Fibroblast of lung (primary cell): Measurements from ENCODE around the gene LRRC3C. TPM values are rescaled to one million over a fixed set of nuclear protein-coding genes. Genes with fewer than 3 reads are reported as not detected.

Experiments used
- DNase-seq, 2 donors: peaks; one replicate each; pipeline versions ENCODE4 v3.0.0 to v3.0.0-alpha.2; 2010; ENCODE audit warnings: low read depth in 2 of 2
- H2AFZ ChIP-seq: 2 replicates; pipeline ENCODE4 v1.5.1; 2012; ENCODE audit warnings: low read length, control low read depth, inconsistent platforms
- H3K27ac ChIP-seq: 2 replicates; pipeline ENCODE4 v1.5.1; 2011; ENCODE audit warnings: low read length, control low read depth; ENCODE audit not compliant: insufficient read depth
- H3K27me3 ChIP-seq: 2 replicates; pipeline ENCODE4 v1.5.1; 2011; ENCODE audit warnings: mild to moderate bottlenecking, low read length; ENCODE audit not compliant: control insufficient read depth, insufficient read depth
- H3K36me3 ChIP-seq: 2 replicates; pipeline ENCODE4 v1.5.1; 2011; ENCODE audit warnings: low read length; ENCODE audit not compliant: control insufficient read depth, insufficient read depth
- H3K4me1 ChIP-seq: 2 replicates; pipeline ENCODE4 v1.5.1; 2011; ENCODE audit warnings: low read length; ENCODE audit not compliant: control insufficient read depth, insufficient read depth; ENCODE audit errors: extremely low read depth
- H3K4me2 ChIP-seq: 2 replicates; pipeline ENCODE4 v1.5.1; 2011; ENCODE audit warnings: low read length, control low read depth; ENCODE audit not compliant: insufficient read depth; ENCODE audit errors: extremely low read depth
- H3K4me3 ChIP-seq, 4 experiments: fragments of 200-600 bp in 1 of 4; sonication (generic) in 1 of 4; replicated peaks in 1 of 4; 2 replicates each; pipeline ENCODE4 v1.5.1; 2011 to 2016; ENCODE audit warnings: low read length in 4 of 4, low read depth in 3 of 4, mild to moderate bottlenecking in 3 of 4, control low read depth in 2 of 4, inconsistent platforms in 1 of 4, mixed read lengths in 1 of 4; ENCODE audit not compliant: insufficient read depth in 1 of 4; ENCODE audit errors: control extremely low read depth in 1 of 4
- H3K79me2 ChIP-seq: 2 replicates; pipeline ENCODE4 v1.5.1; 2012; ENCODE audit warnings: mild to moderate bottlenecking, low read length, inconsistent platforms; ENCODE audit not compliant: control insufficient read depth, insufficient read depth
- H3K9ac ChIP-seq: 2 replicates; pipeline ENCODE4 v1.5.1; 2011; ENCODE audit warnings: mild to moderate bottlenecking, low read length, control low read depth; ENCODE audit not compliant: insufficient read depth
- H3K9me3 ChIP-seq: 2 replicates; pipeline ENCODE4 v1.5.1; 2012; ENCODE audit warnings: low read depth, low read length; ENCODE audit not compliant: control insufficient read depth, insufficient read depth
- H4K20me1 ChIP-seq: 2 replicates; pipeline ENCODE4 v1.5.1; 2011; ENCODE audit warnings: low read length; ENCODE audit not compliant: control insufficient read depth, insufficient read depth; ENCODE audit errors: extremely low read depth
- EZH2 ChIP-seq: IDR thresholded peaks from 2 replicates; pipeline ENCODE4 v1.5.1; 2012; ENCODE audit warnings: low read length, control low read depth, mild to moderate bottlenecking; ENCODE audit errors: missing control alignments
- polyA plus RNA-seq, 2 donors: library from polyadenylated mRNA; depleted of rRNA in 1 of 2; stranded (reverse) in 1 of 2; unstranded in 1 of 2; fragments of >200 nt; gene quantifications; 2 replicates each; pipeline ENCODE4 v1.2.1, GENCODE V29; 2011 to 2012; ENCODE audit warnings: missing spikeins in 1 of 2
- total RNA-seq: library from RNA; depleted of rRNA; stranded (reverse); fragments of >200 nt; gene quantifications from 2 replicates; pipeline ENCODE4 v1.2.1, GENCODE V29; 2014
- TF ChIP-seq, protein P1 (sequence below), 2 donors: IDR thresholded peaks in 1 of 2; conservative IDR thresholded peaks in 1 of 2; 1 replicate in 1 of 2; 2 replicates in 1 of 2; pipeline ENCODE4 v1.5.1; 2011 to 2012; ENCODE audit warnings: low read length in 2 of 2, control low read depth in 1 of 2, inconsistent platforms in 1 of 2, low read depth in 1 of 2, mild to moderate bottlenecking in 1 of 2

Gene LRRC3C
- total and polyA plus RNA-seq, 2 donors (not counting 1 experiment from before 2014, with no cell fraction given) = not detected

GRCh38 chr17:39889200-39889599, 38.3 kb upstream of the LRRC3C start:
- no peaks in the 10 kb centered on the region for H4K20me1 ChIP-seq

GRCh38 chr17:39894681-39895376, 32.7 kb upstream of the LRRC3C start:
- DNase-seq = no peak
- Histone ChIP-seq H3K36me3 (no peaks in the 10 kb centered on the region), H2AFZ (no peak overlapping the region), H3K4me3 (no peak overlapping the region), H3K27ac (no peak overlapping the region), H3K4me1 (no peaks in the 10 kb centered on the region), H3K9me3 (no peaks in the 10 kb centered on the region), H3K27me3 (peaks cover 11% of the 10 kb centered on the region), H3K4me2 (no peak overlapping the region), H4K20me1 (no peaks in the 10 kb centered on the region), H3K9ac (no peak overlapping the region), H3K79me2 (no peaks in the 10 kb centered on the region)
- TF ChIP-seq EZH2 = no peak
- TF ChIP-seq, protein P1, sequence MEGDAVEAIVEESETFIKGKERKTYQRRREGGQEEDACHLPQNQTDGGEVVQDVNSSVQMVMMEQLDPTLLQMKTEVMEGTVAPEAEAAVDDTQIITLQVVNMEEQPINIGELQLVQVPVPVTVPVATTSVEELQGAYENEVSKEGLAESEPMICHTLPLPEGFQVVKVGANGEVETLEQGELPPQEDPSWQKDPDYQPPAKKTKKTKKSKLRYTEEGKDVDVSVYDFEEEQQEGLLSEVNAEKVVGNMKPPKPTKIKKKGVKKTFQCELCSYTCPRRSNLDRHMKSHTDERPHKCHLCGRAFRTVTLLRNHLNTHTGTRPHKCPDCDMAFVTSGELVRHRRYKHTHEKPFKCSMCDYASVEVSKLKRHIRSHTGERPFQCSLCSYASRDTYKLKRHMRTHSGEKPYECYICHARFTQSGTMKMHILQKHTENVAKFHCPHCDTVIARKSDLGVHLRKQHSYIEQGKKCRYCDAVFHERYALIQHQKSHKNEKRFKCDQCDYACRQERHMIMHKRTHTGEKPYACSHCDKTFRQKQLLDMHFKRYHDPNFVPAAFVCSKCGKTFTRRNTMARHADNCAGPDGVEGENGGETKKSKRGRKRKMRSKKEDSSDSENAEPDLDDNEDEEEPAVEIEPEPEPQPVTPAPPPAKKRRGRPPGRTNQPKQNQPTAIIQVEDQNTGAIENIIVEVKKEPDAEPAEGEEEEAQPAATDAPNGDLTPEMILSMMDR (conservative IDR thresholded peaks at IDR 0.05 in 1 of 2, IDR thresholded peaks at IDR 0.05 in 1 of 2; ENCODE audit: low read depth in 1 of 2, low read length in 2 of 2) = no peak

More at GRCh38 chr17:39889200-39889599, 38.3 kb upstream of the LRRC3C start:
- TF ChIP-seq, protein P1 (conservative IDR thresholded peaks at IDR 0.05 in 1 of 2, IDR thresholded peaks at IDR 0.05 in 1 of 2; ENCODE audit: low read depth in 1 of 2, low read length in 2 of 2) = no peak
- TF ChIP-seq EZH2 = no peak
- Histone ChIP-seq H3K79me2 (no peaks in the 10 kb centered on the region), H3K36me3 (no peaks in the 10 kb centered on the region), H3K9me3 (no peaks in the 10 kb centered on the region), H3K4me1 (no peaks in the 10 kb centered on the region), H3K4me2 (no peak overlapping the region), H3K9ac (no peak overlapping the region), H3K4me3 (no peak overlapping the region), H2AFZ (no peak overlapping the region), H3K27ac (no peak overlapping the region), H3K27me3 (peaks cover 12% of the 10 kb centered on the region)
- DNase-seq = no peak

DNA sequence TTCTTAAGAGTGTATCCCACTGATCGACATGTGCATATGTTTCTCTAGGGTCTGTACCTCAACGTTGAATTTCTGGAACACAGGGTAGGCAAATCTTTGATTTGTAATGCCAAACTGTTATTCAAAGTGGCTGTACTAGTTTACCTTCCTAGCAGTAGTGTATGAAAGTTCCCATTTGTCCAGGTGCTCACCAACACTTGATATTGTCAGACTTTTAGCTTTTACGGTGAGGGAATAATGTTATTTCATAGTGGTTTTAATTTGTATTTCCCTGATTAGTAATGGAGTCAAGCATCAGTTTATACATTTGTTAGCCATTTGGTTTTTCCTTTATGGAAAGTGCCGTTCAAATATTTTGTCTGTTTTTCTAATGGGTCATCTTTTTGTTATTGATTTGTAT, 29.4 kb upstream of the LRRC3C start:
- no peaks in the 10 kb centered on the region for H3K4me1 ChIP-seq
- H3K27me3 ChIP-seq = peaks cover 1% of the 10 kb centered on the region
- no peak overlapping the region for H3K4me2 ChIP-seq
- DNase-seq = no peak
- H3K79me2 ChIP-seq = no peaks in the 10 kb centered on the region
- no peak overlapping the region for H2AFZ ChIP-seq
- no peaks in the 10 kb centered on the region for H3K36me3 ChIP-seq
- TF ChIP-seq, protein P1 (conservative IDR thresholded peaks at IDR 0.05 in 1 of 2, IDR thresholded peaks at IDR 0.05 in 1 of 2; ENCODE audit: low read depth in 1 of 2, low read length in 2 of 2) = no peak
- no peak for TF ChIP-seq EZH2
- H4K20me1 ChIP-seq = no peaks in the 10 kb centered on the region
- H3K9ac ChIP-seq = no peak overlapping the region
- no peak overlapping the region for H3K4me3 ChIP-seq
- H3K27ac ChIP-seq = no peak overlapping the region
- H3K9me3 ChIP-seq = no peaks in the 10 kb centered on the region
